H9 (cell line): ENCODE measurements around the gene AMIGO3. TPM values are rescaled to one million over a fixed set of nuclear protein-coding genes. Genes with fewer than 3 reads are reported as not detected.

Source experiments
- DNase-seq: peaks from one replicate; pipeline ENCODE4 v3.0.0-alpha.2; 2017
- H2AFZ ChIP-seq: one replicate; pipeline ENCODE4 v1.6.1; 2013; ENCODE audit warnings: mild to moderate bottlenecking, low read length, control low read depth, moderate library complexity
- H2AK5ac ChIP-seq: 2 replicates; pipeline ENCODE4 v1.6.1; 2013; ENCODE audit warnings: low read length, control low read depth, mixed read lengths; ENCODE audit not compliant: insufficient read length
- H2BK120ac ChIP-seq: one replicate; pipeline ENCODE4 v1.6.1; 2013; ENCODE audit warnings: low read depth, mild to moderate bottlenecking, low read length, control low read depth, inconsistent platforms; ENCODE audit not compliant: poor library complexity, severe bottlenecking
- H2BK12ac ChIP-seq: 2 replicates; pipeline ENCODE4 v1.6.1; 2013; ENCODE audit warnings: low read length, control low read depth, mixed read lengths, low read depth; ENCODE audit not compliant: insufficient read length
- H2BK15ac ChIP-seq: 2 replicates; pipeline ENCODE4 v1.6.1; 2013; ENCODE audit warnings: low read depth, low read length, control low read depth
- H2BK20ac ChIP-seq: one replicate; pipeline ENCODE4 v1.6.1; 2013; ENCODE audit warnings: low read depth, mild to moderate bottlenecking, low read length, control low read depth, inconsistent platforms; ENCODE audit not compliant: poor library complexity, severe bottlenecking
- H2BK5ac ChIP-seq: 2 replicates; pipeline ENCODE4 v1.6.1; 2013; ENCODE audit warnings: low read length, control low read depth, mixed read lengths; ENCODE audit not compliant: insufficient read length
- H3K14ac ChIP-seq: 2 replicates; pipeline ENCODE4 v1.6.1; 2013; ENCODE audit warnings: low read length, control low read depth; ENCODE audit not compliant: insufficient read depth
- H3K18ac ChIP-seq: 2 replicates; pipeline ENCODE4 v1.6.1; 2013; ENCODE audit warnings: low read depth, mild to moderate bottlenecking, mixed read lengths, low read length, control low read depth; ENCODE audit not compliant: insufficient read length
- H3K23ac ChIP-seq: 2 replicates; pipeline ENCODE4 v1.6.1; 2013; ENCODE audit warnings: low read length, control low read depth, mixed read lengths, low read depth; ENCODE audit not compliant: insufficient read length
- H3K23me2 ChIP-seq: 2 replicates; pipeline ENCODE4 v1.6.1; 2013; ENCODE audit warnings: low read depth, mild to moderate bottlenecking, mixed read lengths, low read length, control low read depth; ENCODE audit not compliant: insufficient read length, poor library complexity, severe bottlenecking
- H3K27ac ChIP-seq: 2 replicates; pipeline ENCODE4 v1.5.1; 2013; ENCODE audit warnings: low read length, control low read depth, mixed read lengths, low read depth; ENCODE audit not compliant: insufficient read length
- H3K27me3 ChIP-seq: 2 replicates; pipeline ENCODE4 v1.6.1; 2013; ENCODE audit warnings: low read length, control low read depth, inconsistent platforms; ENCODE audit not compliant: insufficient read depth
- H3K4ac ChIP-seq: 2 replicates; pipeline ENCODE4 v1.6.1; 2013; ENCODE audit warnings: low read depth, mild to moderate bottlenecking, control low read depth, inconsistent platforms, low read length, moderate library complexity
- H3K4me1 ChIP-seq: 2 replicates; pipeline ENCODE4 v1.6.1; 2013; ENCODE audit warnings: low read length, control low read depth, inconsistent platforms; ENCODE audit not compliant: insufficient read depth
- H3K4me2 ChIP-seq: 2 replicates; pipeline ENCODE4 v1.6.1; 2013; ENCODE audit warnings: low read length, control low read depth, mixed read lengths; ENCODE audit not compliant: insufficient read length, insufficient read depth
- H3K56ac ChIP-seq: 2 replicates; pipeline ENCODE4 v1.6.1; 2013; ENCODE audit warnings: low read depth, mild to moderate bottlenecking, mixed read lengths, low read length, control low read depth; ENCODE audit not compliant: insufficient read length
- H3K79me1 ChIP-seq: 2 replicates; pipeline ENCODE4 v1.6.1; 2013; ENCODE audit warnings: low read depth, mild to moderate bottlenecking, moderate library complexity, low read length, control low read depth, inconsistent platforms; ENCODE audit not compliant: insufficient read depth, poor library complexity, severe bottlenecking
- H3K79me2 ChIP-seq: 2 replicates; pipeline ENCODE4 v1.6.1; 2013; ENCODE audit warnings: low read length, control low read depth, inconsistent platforms; ENCODE audit not compliant: insufficient read depth
- H3K9ac ChIP-seq: 2 replicates; pipeline ENCODE4 v1.6.1; 2013; ENCODE audit warnings: low read length, control low read depth, mixed read lengths; ENCODE audit not compliant: insufficient read length; ENCODE audit errors: extremely low read depth
- H3K9me3 ChIP-seq: one replicate; pipeline ENCODE4 v1.6.1; 2013; ENCODE audit warnings: low read depth, low read length, inconsistent platforms; ENCODE audit not compliant: control insufficient read depth
- H3T11ph ChIP-seq: one replicate; pipeline ENCODE4 v1.6.1; 2013; ENCODE audit warnings: mild to moderate bottlenecking, low read length, control low read depth, inconsistent platforms
- H4K20me1 ChIP-seq: one replicate; pipeline ENCODE4 v1.6.1; 2013; ENCODE audit not compliant: control insufficient read depth, insufficient read length, insufficient read depth
- H4K5ac ChIP-seq: 2 replicates; pipeline ENCODE4 v1.6.1; 2013; ENCODE audit warnings: low read depth, mild to moderate bottlenecking, mixed read lengths, low read length, control low read depth; ENCODE audit not compliant: insufficient read length
- H4K8ac ChIP-seq: replicated peaks from 2 replicates; pipeline ENCODE4 v1.6.1; 2013; ENCODE audit warnings: low read length, control low read depth, mixed read lengths, low read depth; ENCODE audit not compliant: insufficient read length
- H4K91ac ChIP-seq: 2 replicates; pipeline ENCODE4 v1.6.1; 2013; ENCODE audit warnings: low read depth, mild to moderate bottlenecking, moderate library complexity, mixed read lengths, low read length, control low read depth; ENCODE audit not compliant: insufficient read length
- H3K27ac Mint-ChIP-seq, 3 experiments: 2 replicates in 2 of 3; 3 replicates in 1 of 3; pipeline ENCODE4 v1.8.0; 2020 to 2021; ENCODE audit warnings: mixed read lengths in 3 of 3, mild to moderate bottlenecking in 1 of 3, moderate library complexity in 1 of 3
- H3K27me3 Mint-ChIP-seq: 2 replicates; pipeline ENCODE4 v1.8.0; 2021; ENCODE audit warnings: low read depth, mild to moderate bottlenecking, moderate library complexity, mixed read lengths
- H3K36me3 Mint-ChIP-seq, 3 experiments: 2 replicates in 2 of 3; 3 replicates in 1 of 3; pipeline ENCODE4 v1.8.0; 2020 to 2021; ENCODE audit warnings: low read depth in 3 of 3, mixed read lengths in 3 of 3; ENCODE audit not compliant: insufficient read depth in 1 of 3
- H3K4me1 Mint-ChIP-seq, 2 experiments: 2 replicates each; pipeline ENCODE4 v1.8.0; 2020; ENCODE audit warnings: mixed read lengths in 2 of 2
- H3K4me3 Mint-ChIP-seq, 2 experiments: 2 replicates in 1 of 2; 3 replicates in 1 of 2; pipeline ENCODE4 v1.8.0; 2020 to 2021; ENCODE audit warnings: mild to moderate bottlenecking in 2 of 2, mixed read lengths in 2 of 2, moderate library complexity in 1 of 2
- H3K9me3 Mint-ChIP-seq, 2 experiments: 2 replicates in 1 of 2; 3 replicates in 1 of 2; pipeline ENCODE4 v1.8.0; 2020; ENCODE audit warnings: mild to moderate bottlenecking in 2 of 2, mixed read lengths in 2 of 2, moderate library complexity in 1 of 2
- WGBS: extraction: QIAGEN DNeasy Blood & Tissue Kit; methylation state at CpG from one replicate; pipeline ENCODE4 v1.1.7; 2013; ENCODE audit warnings: missing lambda C conversion rate, low lambda C conversion rate, mixed read lengths; ENCODE audit not compliant: insufficient read length; ENCODE audit errors: extremely low coverage; 5-methylcytosine and 5-hydroxymethylcytosine counted together
- total RNA-seq: library from RNA; stranded (reverse); gene quantifications from 2 replicates; pipeline ENCODE4 v1.2.1, GENCODE V29; 2021
- TF ChIP-seq, protein P1 (sequence below): fragments of 200-600 bp; sonication (generic); conservative IDR thresholded peaks from 3 replicates; pipeline ENCODE4 v1.8.0; 2021; ENCODE audit warnings: antibody characterized with exemption, mild to moderate bottlenecking

AMIGO3 gene
- total RNA-seq, 1 experiment from 2014 or later = 3.8 TPM

- no peak overlapping the region for H2AK5ac ChIP-seq
- DNase-seq = peak; percentile 20
- TF ChIP-seq, protein P1, sequence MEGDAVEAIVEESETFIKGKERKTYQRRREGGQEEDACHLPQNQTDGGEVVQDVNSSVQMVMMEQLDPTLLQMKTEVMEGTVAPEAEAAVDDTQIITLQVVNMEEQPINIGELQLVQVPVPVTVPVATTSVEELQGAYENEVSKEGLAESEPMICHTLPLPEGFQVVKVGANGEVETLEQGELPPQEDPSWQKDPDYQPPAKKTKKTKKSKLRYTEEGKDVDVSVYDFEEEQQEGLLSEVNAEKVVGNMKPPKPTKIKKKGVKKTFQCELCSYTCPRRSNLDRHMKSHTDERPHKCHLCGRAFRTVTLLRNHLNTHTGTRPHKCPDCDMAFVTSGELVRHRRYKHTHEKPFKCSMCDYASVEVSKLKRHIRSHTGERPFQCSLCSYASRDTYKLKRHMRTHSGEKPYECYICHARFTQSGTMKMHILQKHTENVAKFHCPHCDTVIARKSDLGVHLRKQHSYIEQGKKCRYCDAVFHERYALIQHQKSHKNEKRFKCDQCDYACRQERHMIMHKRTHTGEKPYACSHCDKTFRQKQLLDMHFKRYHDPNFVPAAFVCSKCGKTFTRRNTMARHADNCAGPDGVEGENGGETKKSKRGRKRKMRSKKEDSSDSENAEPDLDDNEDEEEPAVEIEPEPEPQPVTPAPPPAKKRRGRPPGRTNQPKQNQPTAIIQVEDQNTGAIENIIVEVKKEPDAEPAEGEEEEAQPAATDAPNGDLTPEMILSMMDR = no peak
- H3K18ac ChIP-seq = no peak overlapping the region
- no peak overlapping the region for H3K27ac ChIP-seq
- H3K9me3 ChIP-seq = no peaks in the 10 kb centered on the region
- H3K4me2 ChIP-seq = no peak overlapping the region
- peaks cover 0 to 12% (median 12%) of the 10 kb centered on the region in 3 experiments; a peak in 5 of 7 replicates for H3K36me3 Mint-ChIP-seq
- no peaks in the 10 kb centered on the region for H3K4me1 ChIP-seq
- H3K9me3 Mint-ChIP-seq = no peaks in the 10 kb centered on the region
- no peak overlapping the region for H3K9ac ChIP-seq
- H2BK20ac ChIP-seq = no peak overlapping the region
- H4K5ac ChIP-seq = no peak overlapping the region
- no peaks in the 10 kb centered on the region for H4K20me1 ChIP-seq
- H2BK15ac ChIP-seq = no peak overlapping the region
- H3K4ac ChIP-seq = no peak overlapping the region
- H3K79me1 ChIP-seq = no peaks in the 10 kb centered on the region
- no peak overlapping the region for H3K23ac ChIP-seq
- H3K79me2 ChIP-seq = no peaks in the 10 kb centered on the region
- no peak overlapping the region for H2BK120ac ChIP-seq
- no peaks in the 10 kb centered on the region for H3K27me3 ChIP-seq
- no peak overlapping the region for H3T11ph ChIP-seq
- H3K27me3 Mint-ChIP-seq = peaks cover 4% of the 10 kb centered on the region
- H4K91ac ChIP-seq = no peak overlapping the region
- H3K23me2 ChIP-seq = peaks cover 10% of the 10 kb centered on the region
- no peak overlapping the region for H4K8ac ChIP-seq
- WGBS = no CpG with 5 or more reads among the region's 13 CpGs
- H3K4me1 Mint-ChIP-seq = peaks cover 8 to 10% of the 10 kb centered on the region in 2 experiments
- no peak overlapping the region for H3K14ac ChIP-seq
- peak overlapping the region in 1 of 3 experiments; percentile 70; a peak in 1 of 7 replicates for H3K27ac Mint-ChIP-seq
- H2BK5ac ChIP-seq = no peak overlapping the region
- no peak overlapping the region for H2AFZ ChIP-seq
- no peak overlapping the region; a peak in 1 of 5 replicates for H3K4me3 Mint-ChIP-seq
- H2BK12ac ChIP-seq = no peak overlapping the region
- H3K56ac ChIP-seq = no peak overlapping the region
Observed at GRCh38 chr3:49715611-49716121, 3.8 kb downstream of the AMIGO3 start.
